A549 treated with ZK216348 at 1 μM for 4 hours (cell line): ENCODE results near the gene TMED10. TPM values are rescaled to one million over a fixed set of nuclear protein-coding genes. Genes with fewer than 3 reads are reported as not detected.

Source experiments
- total RNA-seq: library from RNA; stranded (reverse); fragments of 200-300 nt; extraction: Qiagen RNA extraction; gene quantifications from 5 replicates; pipeline ENCODE4 v1.2.3, GENCODE V29; 2022; ENCODE audit warnings: low read depth

The TMED10 gene
- total RNA-seq: 266 to 278 TPM (median 271 TPM) in 5 replicates

GRCh38 chr14:75176142-75176820, at the start of gene TMED10:
Gene TMED10 (minus strand): TSS chr14:75176612. CDS start chr14:75176579, 33 bp downstream.

GRCh38 chr14:75126679-75127473, 49.5 kb downstream of the TMED10 start, which contains the start of gene NEK9:
Gene NEK9 (minus strand): TSS chr14:75127048. CDS start chr14:75126921, 127 bp downstream.

Other genes with a start within 250 kb of the TMED10 start
- gene PGF, start 221.0 kb downstream of the TMED10 start, total RNA-seq: 2.5 to 4.7 TPM (median 4.1 TPM) in 5 replicates
- 77.2 to 88.8 TPM (median 85.6 TPM) in 5 replicates for gene EIF2B2, start 173.7 kb downstream of the TMED10 start, total RNA-seq
- 13.5 to 20.9 TPM (median 19.3 TPM) in 5 replicates for gene MLH3, start 125.1 kb downstream of the TMED10 start, total RNA-seq
- 22.2 to 34.4 TPM (median 26.1 TPM) in 5 replicates for gene ACYP1, start 112.6 kb downstream of the TMED10 start, total RNA-seq
- gene ZC2HC1C, start 107.0 kb downstream of the TMED10 start, total RNA-seq: 3.9 to 5.3 TPM (median 4.1 TPM) in 5 replicates
- 25.2 to 41.2 TPM (median 35.7 TPM) in 5 replicates for gene NEK9, start 49.6 kb downstream of the TMED10 start, total RNA-seq
- 6.9 to 11.8 TPM (median 9.8 TPM) in 5 replicates for gene FOS, start 102.2 kb upstream of the TMED10 start, total RNA-seq